ENCODE results near the gene NSUN7. TPM values are rescaled to one million over a fixed set of nuclear protein-coding genes. Genes with fewer than 3 reads are reported as not detected.

Gene NSUN7
- total RNA-seq, 1 donor from 2014 or later = 9.9 TPM

DNA sequence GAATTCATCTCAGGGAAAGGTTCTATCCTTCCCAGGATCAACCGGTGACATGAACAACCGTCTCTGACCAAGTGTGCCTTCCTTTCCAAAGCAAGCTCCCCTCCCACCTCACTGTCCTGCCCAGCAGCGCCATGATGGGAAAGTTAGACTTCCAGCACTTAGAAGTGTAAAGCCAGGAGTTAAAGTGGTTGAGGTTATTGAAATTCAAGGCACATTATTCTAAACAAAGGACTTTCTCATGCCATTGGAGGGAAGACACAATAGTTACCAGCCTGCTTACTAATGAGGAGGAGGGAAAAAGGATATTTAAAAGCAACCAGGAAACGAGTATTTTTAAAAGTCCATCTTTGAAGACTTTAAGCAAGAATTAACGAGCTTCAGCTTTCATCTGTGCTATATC, 96.8 kb downstream of the NSUN7 start:
- H3K27me3 ChIP-seq (ENCODE audit: control insufficient read depth, insufficient read depth, low read length) = no peaks in the 10 kb centered on the region

GRCh38 chr4:40848251-40848650, 98.5 kb downstream of the NSUN7 start:
- H3K36me3 ChIP-seq (ENCODE audit: control insufficient read depth, insufficient read depth, low read length) = no peaks in the 10 kb centered on the region
- no peak for TF ChIP-seq CTCF (IDR thresholded peaks at IDR 0.05; ENCODE audit: insufficient read depth, low read length, poor library complexity, severe bottlenecking)
- DNase-seq (ENCODE audit: low read depth) = no peak
- no peak overlapping the region for H3K4me3 ChIP-seq (ENCODE audit: low read depth, low read length)
- H3K27me3 ChIP-seq (ENCODE audit: control insufficient read depth, insufficient read depth, low read length) = no peaks in the 10 kb centered on the region

More for the DNA sequence above, 96.8 kb downstream of the NSUN7 start:
- Histone ChIP-seq H3K4me3 (ENCODE audit: low read depth, low read length) (no peak overlapping the region), H3K36me3 (ENCODE audit: control insufficient read depth, insufficient read depth, low read length) (no peaks in the 10 kb centered on the region)
- no peak for TF ChIP-seq CTCF (IDR thresholded peaks at IDR 0.05; ENCODE audit: insufficient read depth, low read length, poor library complexity, severe bottlenecking)
- DNase-seq (ENCODE audit: low read depth) = no peak

- Histone ChIP-seq H3K4me3 (ENCODE audit: low read depth, low read length) (no peak overlapping the region), H3K27me3 (ENCODE audit: control insufficient read depth, insufficient read depth, low read length) (no peaks in the 10 kb centered on the region), H3K36me3 (ENCODE audit: control insufficient read depth, insufficient read depth, low read length) (no peaks in the 10 kb centered on the region)
- DNase-seq (ENCODE audit: low read depth) = no peak
- TF ChIP-seq CTCF (IDR thresholded peaks at IDR 0.05; ENCODE audit: insufficient read depth, low read length, poor library complexity, severe bottlenecking) = no peak
Observed at GRCh38 chr4:40848940-40849339, 99.2 kb downstream of the NSUN7 start.

DNA sequence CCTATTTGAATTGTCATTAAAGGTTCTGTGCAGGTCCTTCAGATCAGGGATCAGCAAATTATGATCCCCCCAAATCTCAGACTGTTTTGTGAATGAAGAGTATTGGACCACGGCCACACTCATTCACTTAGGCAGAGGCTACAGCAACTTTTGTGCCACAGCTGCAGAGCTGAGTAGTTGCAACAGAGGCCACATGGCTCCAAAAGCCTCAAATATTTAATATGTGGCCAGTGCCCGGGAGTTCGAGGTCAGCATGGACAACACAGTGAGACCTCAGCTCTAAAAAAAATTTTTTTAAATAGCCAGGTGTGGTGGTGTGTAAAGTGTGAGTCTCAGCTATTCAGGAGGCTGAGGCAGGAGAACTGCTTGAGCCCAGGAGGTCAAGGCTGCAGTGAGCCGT, 100.7 kb downstream of the NSUN7 start:
- DNase-seq (ENCODE audit: low read depth) = no peak
- no peak for TF ChIP-seq CTCF (IDR thresholded peaks at IDR 0.05; ENCODE audit: insufficient read depth, low read length, poor library complexity, severe bottlenecking)
- H3K4me3 ChIP-seq (ENCODE audit: low read depth, low read length) = no peak overlapping the region
- no peaks in the 10 kb centered on the region for H3K27me3 ChIP-seq (ENCODE audit: control insufficient read depth, insufficient read depth, low read length)
- H3K36me3 ChIP-seq (ENCODE audit: control insufficient read depth, insufficient read depth, low read length) = no peaks in the 10 kb centered on the region

DNA sequence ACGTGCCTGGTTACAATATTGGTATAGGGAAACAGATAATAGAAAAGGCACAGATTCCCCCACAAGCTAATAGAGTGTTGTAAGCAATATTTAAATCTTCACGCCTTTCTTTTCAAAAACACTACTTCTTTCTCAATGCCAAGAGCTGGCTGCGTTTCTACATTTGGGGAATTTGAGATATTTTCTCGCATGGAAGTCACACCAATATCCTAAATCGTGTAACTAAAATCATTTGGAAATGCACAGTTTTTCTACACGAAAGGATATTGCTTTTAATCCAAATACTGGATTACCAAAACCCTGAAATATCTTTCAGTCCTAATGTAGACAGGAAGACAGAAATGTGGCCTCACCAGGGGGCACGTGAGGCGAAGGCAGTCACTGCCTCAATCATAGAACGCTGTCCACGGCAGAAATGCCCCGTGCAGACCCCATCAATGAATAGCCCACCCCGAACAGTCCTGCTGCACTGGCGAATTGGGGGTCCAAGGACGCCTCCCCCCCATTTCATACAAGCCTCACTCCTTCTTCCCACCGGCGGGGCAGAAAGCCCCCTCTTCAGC, 106.6 kb downstream of the NSUN7 start:
- TF ChIP-seq CTCF (IDR thresholded peaks at IDR 0.05; ENCODE audit: insufficient read depth, low read length, poor library complexity, severe bottlenecking) = no peak
- peak overlapping the region; percentile 50 for H3K4me3 ChIP-seq (ENCODE audit: low read depth, low read length)
- no peaks in the 10 kb centered on the region for H3K27me3 ChIP-seq (ENCODE audit: control insufficient read depth, insufficient read depth, low read length)
- H3K36me3 ChIP-seq (ENCODE audit: control insufficient read depth, insufficient read depth, low read length) = no peaks in the 10 kb centered on the region
- DNase-seq (ENCODE audit: low read depth) = no peak

DNA sequence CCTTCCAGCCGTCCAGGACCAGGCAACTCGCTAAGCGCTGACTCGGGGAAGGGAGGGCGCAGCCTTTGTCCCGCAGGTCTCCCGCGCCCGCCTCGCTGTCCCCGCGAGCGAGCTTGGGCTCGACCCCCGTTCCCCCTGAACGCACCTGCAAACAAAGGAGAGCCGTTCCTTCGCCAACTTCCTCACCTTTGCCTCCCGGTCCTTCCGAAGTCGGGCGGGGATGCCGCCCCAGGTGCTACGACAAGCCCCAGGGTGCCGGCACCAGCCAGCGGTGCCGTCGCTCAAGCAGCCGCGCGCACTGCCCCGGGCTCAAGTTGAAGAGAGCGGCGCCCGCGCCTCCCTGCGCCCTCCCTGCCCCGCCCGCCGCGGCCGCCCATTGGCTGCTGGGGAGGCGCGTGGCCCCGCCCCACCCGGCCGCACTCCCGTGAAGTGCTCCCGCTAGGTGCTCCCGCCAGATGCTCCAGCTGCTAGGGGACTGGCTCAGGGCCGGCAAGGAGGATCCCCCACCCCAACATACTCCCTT, 107.1 kb downstream of the NSUN7 start:
- Histone ChIP-seq H3K27me3 (ENCODE audit: control insufficient read depth, insufficient read depth, low read length) (no peaks in the 10 kb centered on the region), H3K4me3 (ENCODE audit: low read depth, low read length) (peak overlapping the region; percentile 50), H3K36me3 (ENCODE audit: control insufficient read depth, insufficient read depth, low read length) (no peaks in the 10 kb centered on the region)
- DNase-seq (ENCODE audit: low read depth) = no peak
- TF ChIP-seq CTCF (IDR thresholded peaks at IDR 0.05; ENCODE audit: insufficient read depth, low read length, poor library complexity, severe bottlenecking) = no peak
